ENCODE measurements around the gene VGLL4.
"Not testable (repeated sequence)": the region's sequence is repeated elsewhere in the genome, so short reads cannot be mapped to it uniquely, and the experiment has no call there.

VGLL4 gene

GRCh38 chr3:11581237-11582190, 62.2 kb downstream of the VGLL4 start:
- TF ChIP-seq CTCF (IDR thresholded peaks at IDR 0.05; ENCODE audit: low read depth, low read length) = no peak

GRCh38 chr3:11580645-11581044, 63.1 kb downstream of the VGLL4 start:
- no peak for TF ChIP-seq CTCF (IDR thresholded peaks at IDR 0.05; ENCODE audit: low read depth, low read length)
- H3K4me3 ChIP-seq (ENCODE audit: low read depth, low read length) = no peak overlapping the region

More at GRCh38 chr3:11581237-11582190, 62.2 kb downstream of the VGLL4 start:
- H3K4me3 ChIP-seq (ENCODE audit: low read depth, low read length) = peak overlapping the region; percentile 55

- no peak overlapping the region for H3K4me3 ChIP-seq (ENCODE audit: low read depth, low read length)
- no peak for TF ChIP-seq CTCF (IDR thresholded peaks at IDR 0.05; ENCODE audit: low read depth, low read length)
Measured at GRCh38 chr3:11578169-11578568, 65.5 kb downstream of the VGLL4 start.

- H3K4me3 ChIP-seq (ENCODE audit: low read depth, low read length) = no peak overlapping the region
- no peak for TF ChIP-seq CTCF (IDR thresholded peaks at IDR 0.05; ENCODE audit: low read depth, low read length)
Measured at GRCh38 chr3:11576453-11576852, 67.3 kb downstream of the VGLL4 start.

GRCh38 chr3:11575677-11576076, 68.0 kb downstream of the VGLL4 start:
- no peak for TF ChIP-seq CTCF (IDR thresholded peaks at IDR 0.05; ENCODE audit: low read depth, low read length)
- H3K4me3 ChIP-seq (ENCODE audit: low read depth, low read length) = no peak overlapping the region

GRCh38 chr3:11574981-11575669, 68.6 kb downstream of the VGLL4 start:
- no peak for TF ChIP-seq CTCF (IDR thresholded peaks at IDR 0.05; ENCODE audit: low read depth, low read length)
- H3K4me3 ChIP-seq (ENCODE audit: low read depth, low read length) = no peak overlapping the region

- not testable (repeated sequence) for H3K4me3 ChIP-seq (ENCODE audit: low read depth, low read length)
Measured at GRCh38 chr3:11572660-11573059, 71.1 kb downstream of the VGLL4 start.
